CD4-positive, alpha-beta T cell treated with Interleukin-10 for 1 hour (primary cell): Measurements from ENCODE around the gene CHCHD3.

ENCODE experiments used
- DNase-seq: peaks from one replicate; pipeline ENCODE4 v3.0.0-alpha.2; 2020

Gene CHCHD3

GRCh38 chr7:132857031-132857430, 224.9 kb downstream of the CHCHD3 start:
- DNase-seq = no peak

- no peak for DNase-seq
Observed at GRCh38 chr7:132856416-132856815, 225.5 kb downstream of the CHCHD3 start.

DNA sequence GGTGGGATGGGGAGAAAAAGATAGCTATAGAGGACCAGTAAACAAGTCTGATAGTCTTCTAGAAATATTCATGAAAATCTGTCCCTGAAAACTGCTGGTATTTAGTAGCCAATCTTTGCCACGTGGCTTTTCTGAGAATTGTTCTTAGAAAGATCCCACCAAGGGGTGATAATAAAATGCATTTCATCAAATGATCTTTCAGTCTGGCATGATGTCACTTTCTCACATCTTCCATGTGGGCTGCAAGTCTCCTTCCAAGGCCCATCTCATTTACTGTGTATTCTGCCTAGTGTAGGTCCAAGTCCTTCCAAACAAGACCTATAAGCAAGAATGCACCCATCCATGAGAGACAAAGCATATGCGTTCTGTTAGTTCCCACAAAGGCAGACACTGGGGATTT, 226.0 kb downstream of the CHCHD3 start:
- no peak for DNase-seq

- no peak for DNase-seq
Observed at GRCh38 chr7:132854238-132854637, 227.7 kb downstream of the CHCHD3 start.

GRCh38 chr7:132847376-132847775, 234.5 kb downstream of the CHCHD3 start:
- DNase-seq = no peak

GRCh38 chr7:132846086-132846485, 235.8 kb downstream of the CHCHD3 start:
- DNase-seq = no peak

DNA sequence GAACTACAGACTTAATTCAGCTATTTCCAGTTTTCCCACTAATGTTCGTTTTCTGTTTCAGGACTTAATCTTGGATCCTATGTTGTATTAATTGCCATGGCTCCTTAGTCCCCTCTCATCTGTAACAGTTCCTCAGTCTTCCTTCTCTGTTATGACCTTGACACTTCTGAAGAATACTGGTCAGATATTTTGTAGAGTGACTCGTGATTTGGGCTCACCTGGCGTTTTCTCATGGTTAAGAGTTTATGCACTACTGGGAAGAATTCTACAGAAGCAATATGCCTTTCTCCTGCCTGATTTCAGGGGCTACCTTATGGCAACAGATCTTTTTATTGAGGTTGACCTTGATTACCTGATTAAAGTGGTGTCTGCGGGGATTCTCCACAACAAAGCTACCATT, 239.4 kb downstream of the CHCHD3 start:
- no peak for DNase-seq

- DNase-seq = no peak
Observed at GRCh38 chr7:132840199-132840598, 241.7 kb downstream of the CHCHD3 start.

GRCh38 chr7:132838313-132838712, 243.6 kb downstream of the CHCHD3 start:
- DNase-seq = no peak

DNA sequence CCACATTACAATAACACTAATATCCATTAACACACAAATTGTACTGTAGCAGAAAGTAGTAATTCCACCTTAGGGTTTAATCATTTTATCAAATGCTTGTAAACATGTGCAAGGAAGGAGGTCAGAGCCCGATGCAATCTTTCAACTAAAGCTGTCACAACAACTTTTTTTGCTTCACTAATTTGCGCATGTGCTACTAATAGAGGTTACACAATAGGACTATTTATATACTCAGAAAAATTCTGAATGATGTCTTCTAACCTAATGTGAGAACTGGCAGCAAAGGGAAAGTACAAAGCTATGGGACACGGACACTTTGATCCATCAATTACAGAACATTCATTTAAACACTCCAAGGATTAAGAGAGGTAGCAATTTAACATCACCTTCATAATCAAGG, 244.4 kb downstream of the CHCHD3 start:
- DNase-seq = no peak

DNA sequence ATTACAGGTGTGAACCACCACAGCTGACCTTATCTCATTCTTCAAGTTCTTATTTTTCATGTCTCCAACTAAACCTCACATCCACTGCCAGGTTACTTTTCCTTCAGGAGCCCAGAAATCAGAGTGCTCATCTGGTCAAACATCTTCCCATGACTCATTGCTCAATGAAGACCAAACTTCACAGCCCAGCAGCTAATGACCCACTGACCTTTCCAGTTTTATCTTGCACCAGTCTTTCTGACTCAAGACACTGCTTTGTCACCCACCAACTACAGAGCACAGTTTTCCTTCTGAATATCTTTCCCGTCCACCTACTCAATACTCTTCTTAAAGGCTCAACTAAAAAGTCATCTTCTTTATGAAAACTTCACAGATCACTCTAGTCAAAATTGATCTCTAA, 245.1 kb downstream of the CHCHD3 start:
- DNase-seq = no peak

DNA sequence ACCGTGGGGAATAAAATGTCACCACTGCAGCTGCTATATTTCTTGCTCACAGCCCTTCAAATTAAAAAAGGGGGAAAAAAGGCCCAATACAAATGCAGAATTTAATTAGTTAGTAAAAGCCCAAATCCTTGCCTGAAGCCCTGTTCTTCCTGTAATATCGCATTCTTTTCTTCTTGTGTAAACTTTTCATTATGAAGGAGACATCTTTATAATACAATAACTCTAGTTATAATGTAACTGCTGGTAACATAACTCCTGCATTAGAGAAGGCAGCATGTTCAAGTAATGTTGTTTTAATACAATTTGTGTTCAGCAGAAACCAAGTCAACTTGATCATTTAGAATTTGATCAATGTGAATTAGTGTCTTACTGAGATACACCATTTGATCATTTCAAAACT, 250.9 kb downstream of the CHCHD3 start:
- no peak for DNase-seq

DNA sequence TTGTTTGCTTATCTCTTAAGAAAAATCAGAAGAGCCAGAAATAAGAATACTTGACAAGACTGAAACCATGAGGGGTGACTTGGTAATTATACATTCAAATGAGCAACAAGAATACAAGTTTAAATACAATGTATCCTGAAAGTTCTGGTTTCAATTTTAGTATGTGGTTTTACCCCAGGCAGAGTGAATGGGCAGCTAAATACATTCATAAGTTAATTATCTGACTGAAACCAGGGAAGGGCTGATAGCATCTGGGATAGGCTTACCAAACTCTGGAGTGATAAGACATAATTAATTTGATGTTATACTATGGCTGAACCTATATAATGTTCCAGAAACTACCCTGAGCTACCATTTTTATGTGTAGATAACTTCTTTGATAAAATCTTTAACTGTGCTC, 253.4 kb downstream of the CHCHD3 start:
- DNase-seq = no peak

GRCh38 chr7:132825932-132826835, 255.7 kb downstream of the CHCHD3 start:
- no peak for DNase-seq

GRCh38 chr7:132825222-132825621, 256.7 kb downstream of the CHCHD3 start:
- DNase-seq = no peak

- no peak for DNase-seq
Observed at GRCh38 chr7:132819648-132820047, 262.2 kb downstream of the CHCHD3 start.

DNA sequence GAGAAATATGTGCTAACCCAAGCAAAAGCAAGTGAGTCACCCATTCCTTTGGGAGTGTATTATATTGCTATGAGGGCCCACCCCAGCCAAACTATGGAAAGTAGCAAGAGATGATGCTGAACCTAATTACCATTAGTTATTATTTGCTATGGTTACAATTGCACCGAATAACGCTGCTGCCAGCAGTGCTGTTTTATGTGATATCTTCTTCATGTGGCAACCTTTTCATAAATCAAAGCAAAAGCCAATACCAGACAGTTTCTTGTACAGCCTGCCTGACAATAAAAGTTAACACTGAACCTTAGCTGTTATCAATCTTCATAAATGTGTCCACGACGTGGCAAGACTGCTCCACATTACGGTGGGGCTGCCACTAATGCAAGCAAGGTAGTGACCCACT, 263.9 kb downstream of the CHCHD3 start:
- no peak for DNase-seq

DNA sequence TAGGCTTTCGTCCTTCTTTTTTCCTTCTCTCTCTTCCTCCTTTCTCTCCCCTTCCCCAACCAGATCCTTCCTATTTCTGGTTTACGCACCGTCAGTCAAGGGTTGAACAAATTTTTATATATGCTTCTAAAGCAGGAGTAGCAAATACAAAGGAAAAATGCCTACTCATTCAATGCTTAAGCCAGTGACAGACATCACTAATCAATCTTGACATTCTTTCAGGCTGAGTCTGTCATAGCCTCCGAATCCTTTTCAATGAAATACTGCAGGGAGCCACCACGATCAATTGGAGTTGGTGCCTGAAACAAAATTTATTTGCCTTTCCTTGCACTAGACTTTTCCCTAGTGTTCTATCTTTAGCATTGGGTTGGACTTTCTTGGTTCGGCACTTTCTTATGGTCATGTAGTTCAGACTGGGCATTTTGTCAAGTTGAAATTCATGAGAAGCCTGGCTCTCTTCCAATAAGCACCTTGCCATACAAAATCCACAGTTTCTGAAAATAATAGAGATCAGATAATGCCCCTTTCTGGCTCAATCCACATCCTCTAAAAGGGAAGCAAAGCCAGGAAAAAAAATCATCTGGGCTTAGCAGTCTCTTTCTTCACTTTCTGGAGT, 266.1 kb downstream of the CHCHD3 start:
- no peak for DNase-seq

GRCh38 chr7:132815130-132815529, 266.8 kb downstream of the CHCHD3 start:
- no peak for DNase-seq

DNA sequence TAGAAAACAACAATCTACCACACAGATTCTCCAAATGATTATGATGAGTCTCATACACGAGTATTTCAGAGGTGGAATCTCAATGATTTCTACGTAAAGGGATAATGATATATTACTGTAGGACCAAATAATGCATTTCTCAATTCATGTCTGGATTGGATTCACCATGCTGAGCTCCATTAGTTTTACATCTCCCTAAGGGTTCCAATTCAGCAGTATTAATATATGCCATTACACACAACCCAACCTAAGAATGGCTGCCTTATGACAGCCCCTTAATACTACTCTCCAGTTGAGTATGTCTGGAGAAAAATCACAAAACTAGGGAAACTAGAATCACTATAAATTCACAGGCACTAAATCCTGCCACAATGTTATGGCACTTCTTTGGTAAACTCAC, 271.3 kb downstream of the CHCHD3 start:
- no peak for DNase-seq

DNA sequence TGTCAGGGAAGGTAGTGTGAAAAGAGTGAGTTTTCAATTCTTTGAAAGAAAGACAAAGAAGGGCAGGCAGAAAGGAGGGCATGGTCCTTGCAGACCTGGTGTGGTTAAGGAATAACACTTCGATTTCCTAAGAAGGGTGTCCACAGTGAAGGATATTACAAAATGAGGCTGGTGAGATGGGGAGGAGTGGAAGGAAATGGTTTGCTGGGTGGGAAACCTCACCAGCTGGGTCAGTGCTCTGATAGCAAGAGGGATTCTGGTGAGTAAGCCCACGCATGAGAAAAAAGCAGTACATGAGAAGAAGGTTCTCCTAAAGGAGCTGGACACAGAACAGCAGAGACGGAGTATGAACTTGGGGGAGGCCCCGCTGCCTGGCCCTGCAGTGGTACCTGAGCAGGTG, 275.1 kb downstream of the CHCHD3 start:
- no peak for DNase-seq

- peak; percentile 0 for DNase-seq
Observed at GRCh38 chr7:132805766-132806165, 276.1 kb downstream of the CHCHD3 start.

DNA sequence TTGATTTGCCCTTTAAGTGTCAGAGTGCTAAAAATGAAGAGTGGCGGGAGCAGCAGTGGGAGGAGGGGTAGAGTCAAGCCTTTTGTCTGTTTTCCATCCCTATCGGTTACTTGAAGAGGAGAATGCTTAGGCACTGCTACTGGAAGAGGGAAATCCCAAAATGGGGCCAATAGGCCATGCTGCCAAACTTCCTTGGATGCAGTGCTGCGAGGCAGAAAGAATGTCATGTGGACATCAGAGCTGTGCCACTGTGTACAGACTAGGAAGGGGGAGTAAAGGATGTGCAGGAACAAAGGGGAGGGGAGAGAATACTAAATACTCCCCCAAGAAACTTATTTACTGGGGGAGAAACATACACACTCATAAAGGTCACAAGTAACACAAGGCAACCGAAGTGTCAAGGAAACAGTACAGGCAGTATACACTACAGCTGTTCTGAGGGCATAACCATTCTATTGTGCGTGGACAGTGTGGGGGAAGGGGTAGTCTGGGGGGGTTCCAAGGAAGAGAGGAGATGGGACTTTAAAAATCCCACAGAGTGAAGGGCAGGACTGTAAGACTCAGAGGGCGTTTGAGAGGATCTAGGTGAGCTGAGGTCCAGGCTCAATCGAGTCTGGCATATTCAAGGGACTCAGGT, 276.9 kb downstream of the CHCHD3 start:
- DNase-seq = no peak

- DNase-seq = no peak
Observed at GRCh38 chr7:132800522-132800921, 281.4 kb downstream of the CHCHD3 start.
